ENCODE measurements around the gene ADAMTS14.

The ADAMTS14 gene

GRCh38 chr10:70676511-70676910, 4.2 kb downstream of the ADAMTS14 start:
- no peak for DNase-seq

DNA sequence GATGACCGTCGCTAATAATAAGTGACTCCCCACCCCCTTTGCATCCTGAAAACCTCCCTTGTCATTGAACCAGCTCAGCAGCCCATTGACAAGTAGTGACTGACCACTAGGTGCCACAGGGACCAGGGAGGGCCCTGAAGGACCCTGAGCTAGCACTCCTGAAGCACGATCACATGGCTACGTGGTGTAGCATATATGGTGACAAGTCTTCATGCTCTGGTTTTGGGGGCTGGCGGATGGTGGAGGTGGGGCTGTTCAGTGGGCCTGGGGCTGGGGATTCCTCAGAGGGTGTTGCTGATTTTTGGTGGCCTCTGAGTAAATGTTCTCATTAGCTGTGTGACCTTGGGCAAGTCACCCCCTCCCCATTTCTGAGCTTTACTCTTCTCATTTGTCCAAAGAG, 4.7 kb downstream of the ADAMTS14 start:
- DNase-seq: no peak

DNA sequence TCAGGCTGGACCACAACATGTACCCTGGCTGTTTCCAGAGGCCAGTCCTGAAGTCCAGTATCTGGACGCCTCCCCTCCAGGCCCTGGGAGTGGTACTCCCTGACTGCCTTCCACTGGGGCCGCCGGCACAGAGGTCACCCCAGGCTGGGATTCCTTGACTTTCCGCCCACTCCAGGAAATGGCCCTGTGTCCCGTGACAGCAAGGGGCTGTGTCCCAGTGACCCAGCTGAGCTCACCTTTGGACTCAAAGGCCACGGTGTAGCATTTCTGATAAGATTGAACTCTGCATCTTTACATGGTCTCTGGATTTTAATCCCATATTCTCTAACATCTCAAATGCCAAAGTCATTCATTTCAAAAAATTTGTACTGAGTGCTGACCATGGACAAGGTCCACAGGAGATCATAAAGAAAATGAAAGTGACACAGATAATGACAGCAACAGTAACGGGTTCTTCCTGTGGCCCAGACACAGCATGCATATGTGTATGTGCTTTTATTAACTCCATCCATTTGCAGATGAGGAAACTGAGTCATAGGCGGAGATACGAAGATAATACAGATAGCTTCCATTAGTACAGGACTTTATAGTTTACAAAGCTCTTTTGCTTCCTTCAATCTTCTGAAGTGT, 5.4 kb downstream of the ADAMTS14 start:
- DNase-seq: no peak

DNA sequence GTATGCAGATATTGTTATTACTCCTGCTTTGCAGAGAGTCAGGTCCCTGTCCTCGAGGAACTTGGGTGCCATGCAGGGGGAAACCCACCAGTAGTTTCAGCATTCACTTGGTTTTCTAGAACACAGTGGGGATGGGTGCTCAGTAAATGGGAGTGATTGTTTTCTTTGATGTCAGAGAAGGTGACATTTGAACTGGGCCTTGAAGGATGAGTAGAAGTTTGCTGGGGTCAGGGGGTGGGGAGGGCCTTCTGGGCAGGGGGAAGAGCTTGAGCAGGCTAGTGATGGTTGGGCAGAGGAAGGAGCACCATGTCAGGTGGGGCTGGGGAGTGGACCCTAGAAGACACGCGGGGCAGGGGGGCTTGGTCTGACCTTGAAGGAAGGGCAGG, 5.9 kb downstream of the ADAMTS14 start:
- no peak for DNase-seq

DNA sequence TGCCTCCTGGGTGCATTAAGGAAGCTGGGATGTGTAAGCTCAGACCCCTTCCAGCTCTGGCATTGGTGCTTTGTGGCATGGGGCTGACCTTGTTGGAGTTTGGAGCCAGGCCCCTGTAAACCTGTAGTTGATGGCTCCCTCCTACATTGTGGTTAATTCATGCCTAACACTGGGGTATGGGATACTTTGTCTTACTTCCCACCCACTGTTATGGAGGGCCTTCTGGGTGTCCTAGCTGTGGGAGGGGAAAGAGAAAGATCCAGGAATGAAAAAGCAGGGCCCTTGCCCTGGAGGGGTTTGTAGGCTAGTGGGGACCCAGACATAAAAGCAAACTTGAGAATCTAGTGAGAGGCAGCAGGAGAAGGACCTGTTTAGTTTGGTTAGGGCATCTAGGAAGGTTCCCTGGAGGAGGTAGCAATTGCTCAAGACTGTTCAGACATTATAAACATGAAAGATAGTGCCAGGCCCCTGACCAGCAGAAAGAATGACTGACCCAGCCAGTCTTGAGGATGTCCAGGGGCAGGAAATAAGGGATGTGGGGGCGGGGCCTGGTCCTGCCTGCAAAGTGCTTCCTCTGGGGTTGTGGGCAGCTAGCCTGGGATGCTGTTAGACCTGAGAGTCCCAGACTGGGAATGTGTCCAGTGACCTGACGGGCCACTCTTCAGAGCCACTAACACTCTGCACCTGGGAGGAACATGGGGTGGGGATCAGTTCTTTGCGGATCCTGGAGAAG, 6.6 kb downstream of the ADAMTS14 start:
- no peak for DNase-seq

GRCh38 chr10:70679498-70679897, 7.2 kb downstream of the ADAMTS14 start:
- DNase-seq: no peak

DNA sequence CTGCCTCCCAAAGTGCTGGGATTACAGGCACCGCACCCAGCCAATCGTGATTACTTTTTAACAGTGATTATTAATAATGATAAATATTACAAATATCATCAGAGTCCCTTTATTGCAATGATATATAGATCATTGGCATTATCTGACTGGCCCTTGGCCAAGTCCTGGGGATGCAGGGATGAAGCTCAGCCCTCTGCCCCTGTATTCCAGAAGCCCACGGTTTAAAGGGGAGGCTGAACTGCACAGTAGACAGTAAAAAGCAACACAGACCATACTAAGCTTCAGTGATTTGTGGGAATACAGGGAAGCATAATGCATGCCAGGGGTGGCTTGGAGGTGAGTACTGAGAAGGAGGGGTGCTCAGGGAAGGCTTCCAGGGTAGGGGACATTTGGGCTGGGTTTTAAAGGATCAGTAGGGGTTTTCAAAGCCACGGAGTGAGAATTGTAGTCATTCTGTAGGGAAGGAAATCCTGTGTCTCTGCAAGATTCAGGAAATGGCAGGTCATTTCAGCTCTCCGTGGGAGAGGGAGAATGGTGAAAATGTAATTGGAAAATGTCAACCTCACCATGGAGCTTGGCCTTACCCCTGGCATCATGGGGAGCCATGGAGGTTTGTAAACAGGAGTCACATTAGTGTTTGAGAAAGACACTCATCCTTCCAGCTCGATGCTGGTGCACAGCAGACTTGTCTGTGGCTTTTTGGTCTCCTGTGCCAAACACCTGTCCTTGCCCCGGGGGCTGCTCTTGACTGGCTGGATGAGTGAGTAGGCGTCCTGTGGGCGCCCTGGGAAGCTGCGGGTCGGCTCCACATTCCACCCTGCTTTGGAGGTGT, 8.8 kb downstream of the ADAMTS14 start:
- DNase-seq: no peak

- no peak for DNase-seq
Observed at GRCh38 chr10:70681731-70682005, 9.4 kb downstream of the ADAMTS14 start.

- DNase-seq: no peak
Observed at GRCh38 chr10:70682920-70683600, 10.8 kb downstream of the ADAMTS14 start.

GRCh38 chr10:70683601-70683934, 11.3 kb downstream of the ADAMTS14 start:
- DNase-seq: no peak

DNA sequence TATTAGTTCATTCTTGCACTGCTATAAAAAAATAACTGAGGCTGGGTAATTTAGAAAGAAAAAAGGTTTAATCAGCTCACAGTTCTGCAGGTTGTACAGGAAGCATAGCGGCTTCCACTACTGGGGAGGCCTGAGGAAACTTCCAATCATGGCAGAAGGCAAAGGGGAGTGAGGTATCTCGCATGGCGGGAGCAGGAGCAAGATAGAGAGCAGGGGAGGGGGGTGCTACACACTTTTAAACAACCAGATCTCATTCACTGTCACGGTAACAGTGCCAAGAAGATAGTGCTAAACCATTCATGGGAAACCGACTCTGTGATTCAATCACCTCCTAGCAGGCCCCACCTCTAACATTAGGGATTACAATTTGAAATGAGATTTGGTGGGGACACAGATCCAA, 11.6 kb downstream of the ADAMTS14 start:
- DNase-seq: no peak

GRCh38 chr10:70684374-70684773, 12.1 kb downstream of the ADAMTS14 start:
- DNase-seq: no peak

DNA sequence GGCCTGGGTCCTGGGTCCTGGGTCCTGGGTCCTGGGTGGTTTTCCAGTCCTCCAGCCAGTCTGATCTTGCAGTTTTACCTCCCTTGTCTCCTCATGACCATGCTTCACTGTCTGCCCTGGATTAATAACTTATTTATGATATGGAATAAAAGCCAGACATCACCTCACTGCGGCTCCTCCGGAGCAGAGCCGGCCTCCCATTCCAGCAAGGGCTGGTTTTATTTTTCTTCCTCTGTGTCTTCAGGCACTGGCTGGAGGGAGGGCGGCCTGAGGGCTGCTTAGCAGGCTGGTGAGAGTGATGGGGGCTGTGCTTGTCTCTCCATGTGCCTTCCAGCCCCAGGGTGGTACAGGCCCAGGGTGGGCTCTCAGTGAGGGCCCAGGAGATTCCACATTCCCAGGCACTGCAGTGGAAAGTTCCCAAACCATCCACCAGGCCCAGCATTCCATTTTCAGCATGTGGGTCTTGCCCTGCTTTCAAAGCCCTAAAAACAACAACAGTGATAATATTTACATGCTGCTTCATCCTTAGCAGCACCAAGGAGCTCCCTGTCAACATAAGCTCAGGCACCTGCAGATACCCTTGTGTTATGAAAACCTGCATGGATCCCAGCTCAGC, 12.6 kb downstream of the ADAMTS14 start:
- DNase-seq: no peak

GRCh38 chr10:70685455-70685911, 13.2 kb downstream of the ADAMTS14 start:
- DNase-seq: no peak

- DNase-seq: no peak
Observed at GRCh38 chr10:70688828-70689227, 16.5 kb downstream of the ADAMTS14 start.

DNA sequence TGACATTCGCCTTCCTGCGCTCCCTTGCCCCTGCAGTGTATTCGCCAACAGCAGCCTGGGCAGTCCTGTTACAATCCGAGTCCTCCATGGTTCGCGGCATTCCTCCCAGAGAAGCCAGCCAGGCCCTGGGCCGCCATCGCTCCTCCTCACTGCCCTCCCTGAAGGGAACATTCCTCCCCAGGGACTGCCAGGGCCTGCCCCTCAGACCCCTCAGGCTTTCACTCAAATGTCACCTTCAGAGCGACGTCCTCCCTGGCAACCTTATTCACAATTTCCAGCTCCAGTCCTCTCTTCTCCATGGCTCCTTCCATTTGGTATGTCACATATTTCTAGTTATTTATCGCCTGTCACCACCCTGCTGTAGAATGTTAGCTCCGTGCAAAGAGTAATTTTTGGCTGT, 17.4 kb downstream of the ADAMTS14 start:
- no peak for DNase-seq

GRCh38 chr10:70690589-70690988, 18.3 kb downstream of the ADAMTS14 start:
- DNase-seq: no peak

DNA sequence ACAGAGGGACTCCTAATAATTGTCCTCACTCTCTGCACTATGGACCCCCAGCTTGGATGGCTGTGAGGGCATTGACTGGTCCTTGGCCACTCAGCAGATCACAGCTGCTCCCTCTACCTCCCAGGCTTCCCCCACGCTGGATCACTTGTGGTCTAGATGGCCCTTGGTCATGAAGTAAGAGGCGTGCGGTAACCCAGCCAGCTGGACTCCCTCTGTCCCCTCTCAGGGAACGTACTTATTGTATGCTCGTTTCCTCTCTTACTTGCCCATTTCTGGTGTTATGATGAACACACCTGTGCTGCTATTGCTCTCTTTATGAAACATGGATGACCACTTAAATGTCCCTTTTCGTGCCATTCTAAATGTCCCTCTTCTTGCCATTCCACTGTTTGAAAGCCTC, 19.3 kb downstream of the ADAMTS14 start:
- no peak for DNase-seq

- DNase-seq: no peak
Observed at GRCh38 chr10:70692043-70692603, 19.8 kb downstream of the ADAMTS14 start.

GRCh38 chr10:70693619-70694335, 21.5 kb downstream of the ADAMTS14 start:
- no peak for DNase-seq

DNA sequence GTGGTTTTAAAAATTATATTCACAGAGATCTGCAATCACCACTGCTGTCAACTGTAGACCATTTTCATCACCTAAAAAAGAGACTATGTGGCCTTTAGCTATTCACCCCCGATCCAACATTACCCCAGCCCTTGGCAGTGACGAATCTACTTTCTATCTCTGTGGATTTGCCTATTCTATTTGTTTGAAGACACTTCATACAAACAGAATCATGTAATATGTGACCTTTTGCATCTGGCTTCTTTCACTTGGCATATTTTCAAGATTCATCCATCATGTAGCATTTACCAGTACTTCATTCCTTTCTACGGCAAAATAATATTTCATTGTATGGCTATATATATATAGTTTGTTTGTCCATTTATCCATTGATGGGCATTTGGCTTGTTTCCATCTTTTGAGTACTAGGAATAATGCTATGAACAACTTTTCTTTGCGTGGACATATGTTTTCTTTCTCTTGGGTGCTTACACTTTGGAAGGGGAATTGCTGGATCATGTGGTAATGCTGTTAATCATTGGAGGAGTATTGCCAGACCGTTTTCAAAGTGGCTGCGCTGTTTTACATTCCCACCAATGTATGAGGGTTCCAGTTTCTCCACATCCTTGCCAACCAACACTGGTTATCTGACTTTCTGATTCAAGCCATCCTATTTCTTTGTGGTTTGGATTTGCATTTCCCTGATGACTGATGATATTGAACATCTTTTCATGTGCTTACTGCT, 22.3 kb downstream of the ADAMTS14 start:
- DNase-seq: no peak

Data from central memory CD4-positive, alpha-beta T cell (primary cell).